A204.1 (cell line): Measurements from ENCODE around the gene C1QB.

ENCODE experiments used
- FAIRE-seq: peaks from 2 replicates; lab custom pipeline; 2012; peaks lifted over from hg19 to GRCh38; lab: Jason Lieb, UNC

Gene C1QB

DNA sequence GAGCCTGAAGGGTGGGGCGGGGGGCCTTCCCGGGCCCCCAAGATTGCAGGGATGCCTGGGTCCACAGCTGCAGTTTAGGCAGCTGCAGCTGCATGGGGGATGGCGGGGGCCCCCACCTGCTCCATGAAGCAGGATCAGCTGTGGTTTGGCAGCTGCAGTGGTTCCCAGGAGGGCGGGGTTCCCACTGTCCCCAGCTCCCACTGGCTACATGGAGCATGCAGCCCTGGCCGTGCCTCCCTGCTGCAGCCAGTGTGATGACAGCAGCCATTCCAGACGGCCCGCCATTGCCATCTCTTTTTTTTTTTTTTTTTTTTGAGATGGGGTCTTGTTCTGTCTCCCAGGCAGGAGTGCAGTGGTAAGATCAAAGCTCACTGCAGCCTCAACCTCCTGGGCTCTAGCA, 17.6 kb upstream of the C1QB start:
- FAIRE-seq, result no peak

DNA sequence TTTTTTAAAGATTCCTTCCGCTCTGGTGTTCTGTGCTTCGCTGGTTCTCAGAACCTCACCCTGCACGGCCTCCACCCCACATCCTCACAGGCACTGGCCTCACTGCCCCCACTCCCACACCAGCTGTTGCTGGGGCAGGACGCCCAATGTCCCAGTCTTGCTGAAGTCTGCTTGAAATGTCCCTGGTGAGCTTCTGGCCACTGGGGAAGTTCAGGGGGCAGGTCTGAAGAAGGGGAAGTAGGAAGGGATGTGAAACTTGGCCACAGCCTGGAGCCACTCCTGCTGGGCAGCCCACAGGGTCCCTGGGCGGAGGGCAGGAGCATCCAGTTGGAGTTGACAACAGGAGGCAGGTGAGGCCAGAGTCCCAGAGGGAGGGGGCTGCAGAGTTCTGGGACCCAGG, 16.7 kb upstream of the C1QB start, which contains the start of gene C1QA:
Gene C1QA (plus strand): TSS at position 276 of the 400 bp plus-strand sequence. CDS start 989 bp downstream, outside the sequence.
- FAIRE-seq, result no peak

DNA sequence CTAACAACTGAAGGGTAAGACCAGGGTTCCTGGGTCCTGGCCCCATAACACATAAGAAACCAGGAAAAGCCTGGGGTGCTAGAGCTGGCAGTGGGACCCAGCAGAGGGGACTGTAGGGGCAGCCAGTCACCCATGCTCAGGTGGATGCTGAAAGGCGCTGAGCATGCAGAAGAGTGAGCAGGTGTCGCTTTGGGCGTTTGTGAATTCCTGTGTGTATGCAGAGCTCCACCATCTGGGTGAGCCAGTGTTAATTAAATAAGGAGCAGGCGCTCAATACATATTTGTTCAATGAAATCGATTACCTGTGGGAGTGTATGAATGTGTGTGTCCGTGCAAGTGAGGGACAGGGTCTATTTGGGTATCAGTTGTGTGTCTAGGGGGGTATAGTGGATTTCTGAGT, 16.1 kb upstream of the C1QB start:
- no peak for FAIRE-seq

DNA sequence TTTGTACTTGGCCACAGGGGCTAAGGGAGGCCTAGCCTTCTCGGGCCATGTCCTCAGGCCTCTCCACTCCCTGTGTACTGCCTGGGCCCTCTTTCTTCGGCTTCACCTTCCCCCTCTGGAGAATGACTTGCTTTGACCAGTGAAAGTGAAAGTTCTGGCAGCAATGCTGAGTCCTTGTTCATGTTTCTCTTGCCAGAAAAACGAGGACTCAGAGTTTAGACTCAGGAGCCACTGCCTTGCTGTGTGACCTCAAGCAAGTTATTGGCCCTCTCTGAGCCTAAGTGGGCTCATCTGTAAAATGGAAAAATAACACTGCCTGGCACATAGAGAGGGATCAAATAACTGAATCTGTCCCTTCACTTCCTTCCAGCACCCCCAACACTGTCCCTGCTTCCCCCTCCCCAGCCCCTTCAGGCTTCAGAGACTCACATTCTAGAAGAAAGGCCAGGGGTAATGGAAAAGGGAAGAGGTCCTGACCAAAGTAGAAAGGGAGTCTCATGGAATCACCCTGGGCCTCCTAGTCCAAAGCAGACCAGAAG, 15.1 kb upstream of the C1QB start:
- FAIRE-seq, result no peak

DNA sequence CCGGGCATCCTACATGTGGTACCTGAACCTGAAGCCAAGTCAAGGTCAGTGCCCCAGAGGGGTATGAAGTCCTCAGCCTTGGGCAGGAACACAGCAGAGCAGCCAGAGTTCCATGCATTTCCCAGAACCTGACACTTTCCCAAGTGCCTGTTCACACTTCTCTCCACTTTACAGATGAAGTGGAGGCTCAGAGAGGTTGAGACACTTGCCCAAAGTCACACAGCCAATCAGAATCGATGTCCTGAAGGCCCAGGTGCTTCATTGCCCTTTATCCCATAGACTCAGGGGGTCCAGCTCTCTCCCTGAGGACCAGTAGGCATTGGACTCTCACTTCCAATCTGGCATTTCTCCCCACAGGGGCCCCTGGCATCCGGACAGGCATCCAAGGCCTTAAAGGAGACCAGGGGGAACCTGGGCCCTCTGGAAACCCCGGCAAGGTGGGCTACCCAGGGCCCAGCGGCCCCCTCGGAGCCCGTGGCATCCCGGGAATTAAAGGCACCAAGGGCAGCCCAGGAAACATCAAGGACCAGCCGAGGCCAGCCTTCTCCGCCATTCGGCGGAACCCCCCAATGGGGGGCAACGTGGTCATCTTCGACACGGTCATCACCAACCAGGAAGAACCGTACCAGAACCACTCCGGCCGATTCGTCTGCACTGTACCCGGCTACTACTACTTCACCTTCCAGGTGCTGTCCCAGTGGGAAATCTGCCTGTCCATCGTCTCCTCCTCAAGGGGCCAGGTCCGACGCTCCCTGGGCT, 14.4 kb upstream of the C1QB start:
- no peak for FAIRE-seq

DNA sequence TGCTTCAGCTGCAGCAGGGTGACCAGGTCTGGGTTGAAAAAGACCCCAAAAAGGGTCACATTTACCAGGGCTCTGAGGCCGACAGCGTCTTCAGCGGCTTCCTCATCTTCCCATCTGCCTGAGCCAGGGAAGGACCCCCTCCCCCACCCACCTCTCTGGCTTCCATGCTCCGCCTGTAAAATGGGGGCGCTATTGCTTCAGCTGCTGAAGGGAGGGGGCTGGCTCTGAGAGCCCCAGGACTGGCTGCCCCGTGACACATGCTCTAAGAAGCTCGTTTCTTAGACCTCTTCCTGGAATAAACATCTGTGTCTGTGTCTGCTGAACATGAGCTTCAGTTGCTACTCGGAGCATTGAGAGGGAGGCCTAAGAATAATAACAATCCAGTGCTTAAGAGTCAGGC, 13.8 kb upstream of the C1QB start:
- FAIRE-seq, result no peak

DNA sequence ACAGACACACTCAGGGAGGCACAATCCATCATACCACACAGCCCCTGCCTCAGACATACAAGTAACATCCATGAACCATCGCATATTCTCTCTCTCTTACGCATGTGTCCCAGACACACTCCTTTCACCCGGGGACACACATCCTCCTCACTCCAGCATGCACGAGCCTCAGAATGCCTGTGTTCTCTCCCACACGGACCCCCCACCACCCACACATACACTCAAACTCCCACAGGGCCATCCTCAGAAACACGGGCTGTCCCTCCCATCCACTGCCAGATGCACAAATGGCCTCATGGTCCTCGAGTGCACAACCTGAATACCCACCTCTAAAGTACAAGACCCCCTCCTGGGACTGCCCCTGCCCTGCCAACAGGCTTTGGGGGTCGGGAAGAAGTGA, 11.8 kb upstream of the C1QB start:
- FAIRE-seq, result no peak

DNA sequence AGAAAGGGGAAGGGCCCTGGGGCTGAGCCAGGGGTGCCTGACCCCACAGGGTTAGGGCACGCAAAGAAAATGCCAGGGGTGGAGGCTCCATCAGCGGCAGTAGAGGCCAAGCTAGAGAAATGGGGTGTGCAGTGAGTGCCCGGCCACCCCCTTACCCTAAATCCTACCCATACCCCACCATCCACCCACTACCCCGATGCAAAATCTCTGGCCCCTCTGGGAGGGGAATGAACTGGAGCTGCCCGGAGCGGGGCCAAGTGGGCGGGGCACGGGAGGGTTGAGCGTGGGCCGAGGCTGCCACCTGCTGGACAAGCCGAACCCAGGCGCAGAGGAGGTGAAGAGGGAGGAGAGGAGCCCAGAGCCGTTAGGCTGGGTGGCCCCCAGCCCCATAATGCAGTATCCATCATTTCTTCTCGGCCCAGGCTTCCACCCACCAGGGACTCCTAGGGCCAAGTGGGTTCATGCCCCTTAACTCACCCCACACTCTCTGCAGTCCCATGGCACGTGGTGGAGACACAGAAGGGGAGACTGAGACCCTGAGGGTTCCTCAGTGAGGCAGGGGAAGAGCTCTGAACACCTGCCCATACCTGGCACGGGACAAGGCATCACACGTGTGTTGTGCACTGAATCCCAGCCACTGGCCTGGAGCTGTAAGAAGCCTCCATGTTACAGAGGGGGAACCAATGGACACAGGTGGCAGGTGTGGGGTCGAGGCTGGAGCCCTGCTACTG, 11.0 kb upstream of the C1QB start:
- FAIRE-seq, result no peak

DNA sequence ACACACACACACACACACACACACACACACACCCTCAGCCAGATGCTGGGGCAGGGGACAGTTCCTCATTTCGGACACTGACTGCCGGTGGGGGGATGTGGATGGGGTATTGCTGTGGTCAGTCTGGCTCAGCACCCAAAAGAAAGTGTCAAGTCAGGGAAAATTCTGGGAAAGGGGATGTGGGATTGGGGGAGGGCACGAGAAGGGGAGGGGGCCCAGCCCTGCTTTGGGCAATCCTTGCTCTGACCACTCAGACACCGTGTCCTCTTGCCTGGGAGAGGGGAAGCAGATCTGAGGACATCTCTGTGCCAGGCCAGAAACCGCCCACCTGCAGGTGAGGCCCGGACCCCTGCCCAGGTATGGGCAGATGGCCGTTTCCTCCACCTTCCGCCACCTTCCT, 9.7 kb upstream of the C1QB start, which contains the start of gene C1QC:
Gene C1QC (plus strand): TSS at position 253 of the 400 bp plus-strand sequence. CDS start 391 bp downstream, outside the sequence.
- no peak for FAIRE-seq

DNA sequence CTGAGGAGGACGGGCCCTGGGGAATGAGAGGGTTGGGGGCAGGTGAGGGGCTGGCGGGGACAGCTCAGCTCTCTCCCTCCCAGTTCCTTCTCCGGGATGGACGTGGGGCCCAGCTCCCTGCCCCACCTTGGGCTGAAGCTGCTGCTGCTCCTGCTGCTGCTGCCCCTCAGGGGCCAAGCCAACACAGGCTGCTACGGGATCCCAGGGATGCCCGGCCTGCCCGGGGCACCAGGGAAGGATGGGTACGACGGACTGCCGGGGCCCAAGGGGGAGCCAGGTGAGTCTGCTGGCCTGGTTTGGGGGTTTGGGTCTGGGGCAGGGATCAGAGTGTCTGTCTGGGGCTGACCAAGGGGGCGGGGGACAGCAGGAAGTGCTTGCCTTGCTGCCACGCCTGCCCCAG, 9.1 kb upstream of the C1QB start:
- no peak for FAIRE-seq

DNA sequence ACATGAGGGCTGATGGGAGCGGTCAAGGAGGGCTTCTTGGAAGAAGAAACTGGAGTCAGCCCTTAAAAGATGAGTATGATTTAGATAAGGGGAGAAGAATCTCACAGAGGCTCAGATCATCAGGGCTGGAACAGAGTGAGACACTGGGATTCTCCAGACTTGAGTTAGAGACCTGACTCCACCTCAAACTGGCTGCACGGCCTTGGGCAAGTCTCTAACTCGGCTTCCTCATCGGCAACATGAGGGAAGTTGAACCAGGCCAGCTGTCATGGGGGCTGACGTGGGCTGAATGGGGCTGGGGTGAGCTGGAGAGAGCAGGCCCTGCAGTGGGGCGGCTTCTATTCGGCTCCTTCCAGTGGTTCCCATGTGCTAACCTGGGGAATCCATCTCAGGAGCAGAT, 7.1 kb upstream of the C1QB start:
- no peak for FAIRE-seq

DNA sequence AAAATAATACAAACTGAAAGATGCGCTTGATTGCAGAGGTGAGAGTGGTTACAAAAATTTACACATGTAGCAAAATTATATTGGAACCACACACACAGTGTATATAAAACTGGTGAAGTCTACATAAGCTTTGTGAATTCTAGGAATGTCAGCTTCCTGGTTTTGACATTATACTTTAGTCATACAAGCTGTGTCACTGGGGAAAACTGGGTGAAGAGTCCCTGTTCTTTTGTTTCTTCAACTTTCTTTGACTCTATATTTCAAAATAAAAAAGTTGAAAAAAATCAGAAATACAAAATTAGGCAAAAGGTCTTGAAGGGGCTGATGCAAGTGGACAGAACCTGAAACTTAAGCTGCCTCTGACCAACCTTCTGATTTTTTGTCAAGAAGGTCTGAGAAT, 6.7 kb upstream of the C1QB start:
- FAIRE-seq, result no peak

DNA sequence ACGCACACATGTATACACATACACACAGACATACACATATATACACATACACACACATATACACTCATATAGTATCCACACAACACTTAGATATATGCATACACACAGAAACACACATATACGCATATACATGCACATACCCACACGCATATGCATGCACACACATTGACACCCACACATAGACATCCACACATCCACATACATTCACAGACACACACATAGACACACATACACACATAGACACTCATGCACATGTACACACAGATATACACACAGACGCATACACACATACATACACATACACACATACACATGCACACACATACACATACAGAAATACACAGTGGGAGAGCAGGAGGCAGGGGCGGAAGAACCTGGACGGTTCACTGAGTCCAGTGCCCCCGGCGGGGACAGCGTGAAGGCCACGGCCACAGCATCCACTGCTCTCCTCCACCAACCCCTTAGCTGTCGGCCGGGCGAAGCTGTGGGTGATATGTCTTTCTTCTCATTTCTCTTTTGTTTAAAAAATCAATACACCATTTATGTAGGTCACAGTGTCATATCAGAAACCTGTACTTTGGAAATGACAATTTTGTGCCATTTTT, 2.8 kb upstream of the C1QB start:
- no peak for FAIRE-seq

DNA sequence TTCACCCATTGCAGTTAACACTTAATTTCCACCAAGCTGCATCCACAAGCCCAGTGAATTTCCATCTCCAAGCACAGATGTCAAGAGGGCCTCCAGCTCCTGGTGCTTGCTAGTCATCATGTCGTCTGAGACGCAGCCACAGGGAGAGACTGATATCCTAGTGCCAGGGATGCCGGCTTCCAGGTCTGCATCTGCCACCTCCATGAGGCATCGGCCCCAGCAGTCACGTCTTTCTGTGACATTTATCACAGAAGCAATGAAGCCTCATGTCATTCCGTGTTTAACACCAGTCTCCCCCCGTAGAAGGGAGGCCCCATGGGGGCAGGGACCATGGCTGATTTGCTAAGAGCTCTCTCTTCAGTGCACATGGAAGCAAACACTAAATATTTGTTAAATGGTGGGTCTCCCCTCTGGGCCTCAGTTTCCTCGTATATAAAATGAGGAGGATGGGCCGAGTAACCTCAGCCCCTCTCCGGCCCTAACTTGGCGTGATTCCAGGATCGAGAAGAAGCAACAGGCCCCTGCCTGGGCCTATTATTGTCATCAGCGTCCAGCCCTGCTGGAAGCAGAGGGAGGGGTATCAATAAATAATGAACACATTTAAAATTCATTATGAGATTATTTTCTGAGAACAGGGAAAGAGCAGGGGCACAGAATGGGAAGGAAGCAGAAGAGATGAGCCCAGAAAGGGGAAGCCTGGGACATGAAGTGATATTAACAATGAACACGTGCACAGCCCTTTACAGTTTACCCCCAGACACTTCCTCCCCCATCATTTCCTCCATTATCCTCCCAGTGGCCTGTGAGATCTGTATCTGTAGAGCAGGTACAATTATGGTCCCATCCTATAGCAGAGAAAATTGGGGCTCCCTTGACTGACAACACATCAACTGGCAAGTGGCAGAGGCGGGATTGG, 837 bp upstream of the C1QB start:
- no peak for FAIRE-seq

DNA sequence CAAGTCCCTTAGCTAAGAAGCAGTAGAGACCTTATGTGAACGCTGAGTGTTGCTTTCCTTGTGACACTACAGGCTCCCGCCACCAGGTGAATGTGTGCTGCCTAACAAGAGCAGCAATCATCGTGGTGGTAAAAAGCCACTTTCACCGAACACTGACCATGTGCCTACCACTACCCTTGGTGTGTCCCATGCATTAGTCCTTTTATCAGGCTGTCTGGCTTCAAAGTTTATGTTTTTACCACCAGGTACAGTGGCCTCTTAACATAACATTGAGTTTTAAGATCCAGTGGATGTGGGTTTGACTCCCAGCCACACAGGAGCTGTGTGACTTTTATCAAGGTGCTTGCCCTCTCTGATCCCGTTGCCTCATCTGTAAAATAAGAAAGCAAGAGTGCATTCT, 1.7 kb downstream of the C1QB start:
- no peak for FAIRE-seq

DNA sequence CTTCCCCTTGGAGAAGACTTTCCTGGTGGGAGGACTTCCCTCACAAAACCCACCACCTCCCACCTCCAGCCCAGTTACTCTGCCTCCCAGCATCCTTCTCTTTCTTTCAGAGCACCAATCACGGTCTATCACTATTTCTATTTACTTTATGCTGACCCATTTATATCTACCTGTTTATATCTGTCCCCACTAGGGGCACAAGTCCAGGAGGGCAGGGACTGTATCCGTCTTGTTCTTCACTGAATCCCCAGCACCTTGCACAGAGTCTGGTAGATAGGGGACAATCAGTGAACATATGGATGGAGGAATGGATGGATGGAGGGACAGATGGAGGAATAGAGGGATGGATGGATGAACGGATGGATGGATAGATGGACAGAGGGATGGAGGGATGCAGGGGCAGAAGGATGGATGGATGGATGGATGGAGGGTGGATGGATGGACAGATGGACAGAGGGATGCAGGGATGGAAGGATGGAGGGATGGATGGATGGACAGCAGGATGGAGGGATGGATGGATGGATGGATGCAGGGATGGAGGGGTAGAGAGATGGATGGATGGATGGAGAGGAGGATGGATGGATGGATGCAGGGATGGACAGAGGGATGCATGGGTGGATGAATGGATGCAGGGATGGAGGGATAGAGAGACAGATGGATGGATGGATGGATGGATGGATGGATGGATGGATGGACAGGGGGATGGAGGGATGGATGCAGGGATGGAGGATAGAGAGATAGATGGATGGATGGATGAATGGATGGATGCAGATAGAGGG, 5.5 kb downstream of the C1QB start:
- FAIRE-seq, result no peak

DNA sequence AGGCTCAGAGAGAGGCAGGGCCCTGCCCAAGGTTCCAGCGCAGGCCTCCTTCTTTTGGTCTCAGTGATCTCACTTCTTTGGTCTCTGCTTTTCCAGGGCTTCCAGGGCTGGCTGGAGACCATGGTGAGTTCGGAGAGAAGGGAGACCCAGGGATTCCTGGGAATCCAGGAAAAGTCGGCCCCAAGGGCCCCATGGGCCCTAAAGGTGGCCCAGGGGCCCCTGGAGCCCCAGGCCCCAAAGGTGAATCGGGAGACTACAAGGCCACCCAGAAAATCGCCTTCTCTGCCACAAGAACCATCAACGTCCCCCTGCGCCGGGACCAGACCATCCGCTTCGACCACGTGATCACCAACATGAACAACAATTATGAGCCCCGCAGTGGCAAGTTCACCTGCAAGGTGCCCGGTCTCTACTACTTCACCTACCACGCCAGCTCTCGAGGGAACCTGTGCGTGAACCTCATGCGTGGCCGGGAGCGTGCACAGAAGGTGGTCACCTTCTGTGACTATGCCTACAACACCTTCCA, 7.7 kb downstream of the C1QB start:
- no peak for FAIRE-seq

DNA sequence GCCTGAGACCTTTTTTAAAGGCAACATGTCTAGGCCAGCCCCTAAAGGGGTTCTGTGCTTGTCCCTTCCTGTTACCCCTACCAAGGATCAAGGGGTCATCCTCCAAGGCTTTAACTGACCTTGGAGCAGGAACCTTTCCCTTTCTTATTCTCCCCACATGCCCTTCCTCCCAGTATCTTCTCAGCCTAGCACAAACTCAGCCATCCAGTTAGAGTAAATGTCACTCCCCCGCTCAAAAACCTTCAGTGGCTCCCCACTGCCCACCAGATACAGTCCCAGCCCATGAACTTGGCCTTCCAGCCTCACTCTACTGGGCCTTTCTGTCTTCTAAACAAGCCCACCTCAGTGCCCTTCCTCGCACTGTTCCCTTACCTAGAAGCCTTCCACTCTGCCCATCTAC, 8.8 kb downstream of the C1QB start:
- no peak for FAIRE-seq

DNA sequence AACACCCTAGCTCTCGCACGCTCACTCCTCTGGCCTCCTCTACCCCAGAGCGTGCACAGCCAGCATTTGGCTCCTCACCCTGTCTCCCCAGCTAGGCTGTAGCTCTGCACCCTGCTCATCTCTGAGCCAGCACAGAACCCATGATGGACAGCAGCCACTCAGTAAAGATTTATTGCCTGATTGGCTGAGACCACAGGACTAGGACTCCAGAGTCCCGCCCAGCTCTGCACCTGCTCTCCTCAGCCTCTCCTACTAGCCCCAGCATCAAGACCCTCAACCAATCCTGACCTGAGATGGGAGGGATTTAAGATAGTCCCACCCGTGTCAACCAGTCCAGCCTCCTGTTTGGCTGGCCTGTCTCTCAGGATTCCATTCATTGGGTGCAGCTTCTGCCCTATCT, 9.3 kb downstream of the C1QB start:
- no peak for FAIRE-seq

DNA sequence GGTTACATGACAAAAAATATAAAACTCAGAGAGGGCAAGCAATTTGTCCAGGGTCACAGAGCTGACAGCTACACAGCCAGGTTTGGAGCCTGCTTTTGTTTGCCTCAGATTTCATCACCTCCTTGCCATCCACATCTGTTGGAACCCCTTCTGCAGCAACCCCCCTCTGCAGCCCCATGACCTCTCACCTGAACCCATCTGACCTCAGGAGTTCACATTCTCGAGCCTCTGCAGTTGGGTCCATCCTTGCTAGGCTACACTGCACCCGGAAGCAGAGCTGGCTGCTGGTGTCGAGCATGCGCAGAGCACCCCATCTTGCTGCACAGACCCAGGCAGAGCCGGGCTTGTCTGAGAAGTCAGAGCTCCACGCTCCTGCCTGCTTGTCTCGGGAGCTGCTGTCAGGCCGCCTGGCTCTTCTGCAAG, 10.0 kb downstream of the C1QB start:
- FAIRE-seq, result no peak

DNA sequence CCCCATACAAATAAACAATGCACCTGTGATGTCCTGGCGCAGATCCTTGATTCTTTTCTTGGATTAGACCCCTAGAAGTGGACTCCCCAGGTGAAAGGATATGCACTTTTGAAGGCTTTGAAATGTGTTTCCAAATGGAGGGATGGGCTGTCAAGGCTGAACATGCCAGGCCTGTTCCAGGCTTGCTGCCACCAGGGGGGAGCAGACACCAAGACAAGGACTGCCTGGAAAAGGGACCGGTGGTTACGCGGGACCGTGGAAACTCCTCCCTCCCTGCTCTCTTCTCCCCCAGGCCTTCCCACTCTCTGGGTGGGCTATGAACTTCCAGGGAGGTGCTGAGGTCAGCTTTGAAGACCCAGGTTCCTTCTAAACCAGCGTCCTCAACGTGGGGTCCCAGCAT, 12.7 kb downstream of the C1QB start:
- no peak for FAIRE-seq
